ENCODE measurements around the gene ILKAP.

DNA sequence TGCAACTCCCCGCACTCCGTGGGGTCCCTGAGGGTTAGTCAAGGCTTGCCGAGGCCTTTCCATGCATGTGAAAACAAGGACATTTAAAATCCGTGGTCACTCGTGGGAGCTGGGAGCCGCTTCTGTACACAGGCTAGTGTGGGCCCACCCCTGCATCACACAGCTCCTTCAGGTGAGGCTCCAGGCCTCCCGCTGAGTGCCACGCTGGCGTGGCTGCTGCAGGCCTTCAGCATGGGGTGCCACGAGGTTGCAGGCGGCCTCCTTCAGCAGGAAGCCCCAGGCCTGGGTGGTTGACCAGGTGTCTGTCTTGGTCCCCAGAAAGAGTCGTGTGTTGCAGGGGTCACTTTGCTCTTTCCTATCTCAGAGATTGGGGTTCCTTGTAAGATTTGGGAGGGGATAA is 58.4 kb downstream of the ILKAP start:
- TF ChIP-seq EZH2 (optimal IDR thresholded peaks at IDR 0.05; ENCODE audit: low read depth, low read length) (no peak), EZH2phosphoT487 (IDR thresholded peaks at IDR 0.05; ENCODE audit: low read length) (no peak)
- TF ChIP-seq, protein P1, sequence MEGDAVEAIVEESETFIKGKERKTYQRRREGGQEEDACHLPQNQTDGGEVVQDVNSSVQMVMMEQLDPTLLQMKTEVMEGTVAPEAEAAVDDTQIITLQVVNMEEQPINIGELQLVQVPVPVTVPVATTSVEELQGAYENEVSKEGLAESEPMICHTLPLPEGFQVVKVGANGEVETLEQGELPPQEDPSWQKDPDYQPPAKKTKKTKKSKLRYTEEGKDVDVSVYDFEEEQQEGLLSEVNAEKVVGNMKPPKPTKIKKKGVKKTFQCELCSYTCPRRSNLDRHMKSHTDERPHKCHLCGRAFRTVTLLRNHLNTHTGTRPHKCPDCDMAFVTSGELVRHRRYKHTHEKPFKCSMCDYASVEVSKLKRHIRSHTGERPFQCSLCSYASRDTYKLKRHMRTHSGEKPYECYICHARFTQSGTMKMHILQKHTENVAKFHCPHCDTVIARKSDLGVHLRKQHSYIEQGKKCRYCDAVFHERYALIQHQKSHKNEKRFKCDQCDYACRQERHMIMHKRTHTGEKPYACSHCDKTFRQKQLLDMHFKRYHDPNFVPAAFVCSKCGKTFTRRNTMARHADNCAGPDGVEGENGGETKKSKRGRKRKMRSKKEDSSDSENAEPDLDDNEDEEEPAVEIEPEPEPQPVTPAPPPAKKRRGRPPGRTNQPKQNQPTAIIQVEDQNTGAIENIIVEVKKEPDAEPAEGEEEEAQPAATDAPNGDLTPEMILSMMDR (IDR thresholded peaks at IDR 0.05; ENCODE audit: low read length), result no peak

Data from MM.1S (cell line).